ENCODE results near the gene MYRIP. TPM values are rescaled to one million over a fixed set of nuclear protein-coding genes. Genes with fewer than 3 reads are reported as not detected.
"Not testable (repeated sequence)": the region's sequence is repeated elsewhere in the genome, so short reads cannot be mapped to it uniquely, and the experiment has no call there.

Gene MYRIP
- total RNA-seq, 1 donor, result under 0.01 TPM

DNA sequence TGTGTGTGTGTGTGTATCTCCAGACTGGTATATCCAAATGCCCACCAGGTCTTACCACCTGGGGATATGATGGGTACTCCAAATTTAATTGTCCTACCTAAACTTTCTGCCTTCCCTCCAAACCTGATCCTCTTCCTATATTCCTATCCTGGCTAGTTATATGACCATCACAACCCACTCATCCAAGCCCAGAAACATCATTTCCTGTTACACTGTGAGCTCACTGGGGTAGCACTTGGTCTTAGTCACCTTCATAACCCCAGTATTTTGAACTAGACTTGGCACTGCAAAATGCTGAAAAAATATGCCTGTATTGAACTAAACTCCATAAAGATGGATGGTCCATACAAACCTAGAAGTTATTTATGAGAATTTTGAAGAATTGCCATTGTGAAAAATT lies 321.3 kb downstream of the MYRIP start:
- Histone ChIP-seq H4K20me1 (ENCODE audit: insufficient read depth, low read length) (no peaks in the 10 kb centered on the region), H2AFZ (ENCODE audit: low read length) (no peak overlapping the region), H3K27me3 (ENCODE audit: insufficient read depth, low read length) (no peaks in the 10 kb centered on the region), H3K9me3 (ENCODE audit: low read depth, low read length) (no peaks in the 10 kb centered on the region), H3K4me3 (ENCODE audit: insufficient read depth, low read length) (no peak overlapping the region), H3K27ac (ENCODE audit: low read depth, low read length) (no peak overlapping the region), H3K4me1 (ENCODE audit: insufficient read depth, low read length) (no peaks in the 10 kb centered on the region), H3K79me2 (ENCODE audit: insufficient read depth, low read length) (no peaks in the 10 kb centered on the region), H3K36me3 (ENCODE audit: insufficient read depth, low read length) (no peaks in the 10 kb centered on the region), H3K4me2 (ENCODE audit: insufficient read depth, low read length) (no peak overlapping the region)
- peak; percentile 66 for DNase-seq (ENCODE audit: insufficient read length, low spot score, missing footprints)
- no peak for TF ChIP-seq CTCF (IDR thresholded peaks at IDR 0.05; ENCODE audit: extremely low read depth, low read depth, low read length)

DNA sequence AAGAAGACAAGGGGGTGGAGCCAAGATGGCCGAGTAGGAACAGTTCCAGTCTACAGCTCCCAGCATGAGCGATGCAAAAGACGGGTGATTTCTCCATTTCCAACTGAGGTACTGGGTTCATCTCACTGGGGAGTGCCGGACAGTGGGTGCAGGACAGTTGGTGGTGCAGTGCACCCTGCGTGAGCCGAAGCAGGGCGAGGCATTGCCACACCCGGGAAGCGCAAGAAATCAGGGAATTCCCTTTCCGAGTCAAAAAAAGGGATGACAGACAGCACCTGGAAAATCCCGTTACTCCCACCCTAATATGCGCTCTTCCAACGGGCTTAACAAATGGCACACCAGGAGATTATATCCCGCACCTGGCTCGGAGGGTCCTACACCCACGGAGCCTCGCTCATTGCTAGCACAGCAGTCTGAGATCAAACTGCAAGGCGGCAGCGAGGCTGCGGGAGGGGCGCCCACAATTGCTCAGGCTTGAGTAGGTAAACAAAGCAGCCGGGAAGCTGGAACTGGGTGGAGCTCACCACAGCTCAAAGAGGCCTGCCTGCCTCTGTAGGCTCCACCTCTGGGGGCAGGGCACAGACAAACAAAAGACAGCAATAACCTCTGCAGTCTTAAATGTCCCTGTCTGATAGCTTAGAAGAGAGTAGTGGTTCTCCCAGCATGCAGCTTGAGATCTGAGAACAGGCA lies 324.6 kb downstream of the MYRIP start:
- not testable (repeated sequence) for H3K27ac ChIP-seq (ENCODE audit: low read depth, low read length); H3K9me3 ChIP-seq (ENCODE audit: low read depth, low read length); H3K79me2 ChIP-seq (ENCODE audit: insufficient read depth, low read length); H3K27me3 ChIP-seq (ENCODE audit: insufficient read depth, low read length); H3K4me1 ChIP-seq (ENCODE audit: insufficient read depth, low read length); H3K4me3 ChIP-seq (ENCODE audit: insufficient read depth, low read length); H2AFZ ChIP-seq (ENCODE audit: low read length); H3K4me2 ChIP-seq (ENCODE audit: insufficient read depth, low read length); H4K20me1 ChIP-seq (ENCODE audit: insufficient read depth, low read length); DNase-seq (ENCODE audit: insufficient read length, low spot score, missing footprints); H3K36me3 ChIP-seq (ENCODE audit: insufficient read depth, low read length)

DNA sequence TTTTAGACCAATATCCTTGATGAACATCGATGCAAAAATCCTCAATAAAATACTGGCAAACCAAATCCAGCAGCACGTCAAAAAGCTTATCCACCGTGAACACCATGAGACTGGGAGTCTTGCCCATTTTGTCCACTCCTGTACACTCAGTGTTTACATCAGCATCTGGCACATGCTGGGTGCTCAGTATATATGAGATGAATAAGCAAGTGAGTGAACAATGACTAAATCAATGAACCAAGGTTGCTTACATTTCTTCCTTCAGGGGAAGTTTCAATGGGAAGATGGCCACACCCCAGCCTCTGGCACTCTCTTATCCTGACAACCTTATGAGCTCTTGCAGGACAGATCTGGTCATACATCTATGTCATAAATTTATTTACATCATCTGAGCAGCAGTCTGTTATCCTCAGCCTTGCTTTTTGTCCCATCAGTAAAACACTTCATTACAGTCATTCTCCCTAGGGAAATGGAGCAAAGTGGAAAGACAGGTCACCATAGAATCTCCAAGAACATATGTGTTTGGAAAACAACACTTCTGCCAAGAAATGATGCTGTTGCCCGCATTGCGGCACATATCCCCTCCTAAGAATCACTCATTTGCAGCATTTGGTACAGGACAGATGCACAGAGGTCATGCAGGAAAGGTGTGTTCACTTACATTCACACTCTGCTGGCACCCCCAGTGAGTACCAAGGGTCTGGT lies 328.3 kb downstream of the MYRIP start:
- Histone ChIP-seq H2AFZ (ENCODE audit: low read length) (no peak overlapping the region), H3K79me2 (ENCODE audit: insufficient read depth, low read length) (no peaks in the 10 kb centered on the region), H3K36me3 (ENCODE audit: insufficient read depth, low read length) (no peaks in the 10 kb centered on the region), H3K27me3 (ENCODE audit: insufficient read depth, low read length) (no peaks in the 10 kb centered on the region), H3K4me2 (ENCODE audit: insufficient read depth, low read length) (no peak overlapping the region), H3K4me3 (ENCODE audit: insufficient read depth, low read length) (no peak overlapping the region), H4K20me1 (ENCODE audit: insufficient read depth, low read length) (no peaks in the 10 kb centered on the region), H3K4me1 (ENCODE audit: insufficient read depth, low read length) (no peaks in the 10 kb centered on the region), H3K9me3 (ENCODE audit: low read depth, low read length) (no peaks in the 10 kb centered on the region), H3K27ac (ENCODE audit: low read depth, low read length) (no peak overlapping the region)
- peak; percentile 54 for DNase-seq (ENCODE audit: insufficient read length, low spot score, missing footprints)
- TF ChIP-seq CTCF (IDR thresholded peaks at IDR 0.05; ENCODE audit: extremely low read depth, low read depth, low read length), result no peak

DNA sequence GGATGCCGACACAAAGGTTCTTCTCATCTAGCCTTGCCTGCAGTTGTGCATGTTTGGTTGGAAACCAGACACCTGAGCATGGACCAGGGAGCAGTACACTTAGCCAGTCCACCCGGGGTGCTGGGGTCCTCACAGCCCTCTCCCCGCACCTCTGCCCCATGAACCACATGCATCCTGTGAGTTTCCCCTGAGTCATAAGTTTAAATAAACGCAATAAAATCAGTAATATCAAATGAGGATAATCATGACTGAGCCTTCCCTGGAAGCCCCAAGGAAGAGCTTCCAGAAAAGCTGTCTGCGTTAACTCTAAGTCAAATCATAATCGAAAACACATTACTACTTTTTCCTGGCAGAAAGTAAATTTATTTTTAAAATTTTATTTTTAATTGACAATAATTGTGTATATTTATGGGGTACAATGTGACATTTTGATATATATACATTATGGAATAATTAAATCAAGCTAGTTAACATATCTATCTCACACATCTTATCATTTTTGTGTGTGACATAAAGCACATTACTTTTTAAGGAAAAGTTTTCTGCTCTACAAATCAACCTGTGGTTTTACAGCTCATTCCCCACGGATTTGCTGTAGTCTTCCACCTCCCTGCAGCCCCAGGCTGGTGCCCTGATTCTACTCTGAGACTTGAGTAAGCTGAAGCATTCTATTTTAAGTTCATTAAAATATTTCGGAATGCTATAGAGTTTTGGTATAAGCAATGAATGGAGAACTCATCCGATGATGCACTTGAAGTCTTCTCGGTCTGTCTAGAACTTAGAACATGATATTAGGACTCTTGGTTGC lies 334.1 kb downstream of the MYRIP start:
- no peak for TF ChIP-seq CTCF (IDR thresholded peaks at IDR 0.05; ENCODE audit: extremely low read depth, low read depth, low read length)

More for the DNA sequence above, 334.1 kb downstream of the MYRIP start:
- Histone ChIP-seq H3K9me3 (ENCODE audit: low read depth, low read length) (no peaks in the 10 kb centered on the region), H3K27me3 (ENCODE audit: insufficient read depth, low read length) (no peaks in the 10 kb centered on the region), H3K79me2 (ENCODE audit: insufficient read depth, low read length) (no peaks in the 10 kb centered on the region), H3K4me3 (ENCODE audit: insufficient read depth, low read length) (no peak overlapping the region), H4K20me1 (ENCODE audit: insufficient read depth, low read length) (no peaks in the 10 kb centered on the region), H3K4me1 (ENCODE audit: insufficient read depth, low read length) (no peaks in the 10 kb centered on the region), H3K36me3 (ENCODE audit: insufficient read depth, low read length) (no peaks in the 10 kb centered on the region), H2AFZ (ENCODE audit: low read length) (no peak overlapping the region), H3K4me2 (ENCODE audit: insufficient read depth, low read length) (no peak overlapping the region), H3K27ac (ENCODE audit: low read depth, low read length) (no peak overlapping the region)
- DNase-seq (ENCODE audit: insufficient read length, low spot score, missing footprints), result peak; percentile 45

All from osteoblast (primary cell).